HG03558 (cell line): ENCODE results near the gene SIGMAR1.
"Not testable (repeated sequence)": the region's sequence is repeated elsewhere in the genome, so short reads cannot be mapped to it uniquely, and the experiment has no call there.

Experiments
- ATAC-seq: cut with Tn5 transposase; IDR thresholded peaks from one replicate; pipeline ENCODE4 v1.9.1; 2021; ENCODE audit warnings: moderate number of reproducible peaks; ENCODE audit not compliant: unreplicated experiment; ENCODE audit errors: extremely low read depth

Gene SIGMAR1

GRCh38 chr9:34656992-34657391, 19.4 kb upstream of the SIGMAR1 start:
- ATAC-seq = no peak

DNA sequence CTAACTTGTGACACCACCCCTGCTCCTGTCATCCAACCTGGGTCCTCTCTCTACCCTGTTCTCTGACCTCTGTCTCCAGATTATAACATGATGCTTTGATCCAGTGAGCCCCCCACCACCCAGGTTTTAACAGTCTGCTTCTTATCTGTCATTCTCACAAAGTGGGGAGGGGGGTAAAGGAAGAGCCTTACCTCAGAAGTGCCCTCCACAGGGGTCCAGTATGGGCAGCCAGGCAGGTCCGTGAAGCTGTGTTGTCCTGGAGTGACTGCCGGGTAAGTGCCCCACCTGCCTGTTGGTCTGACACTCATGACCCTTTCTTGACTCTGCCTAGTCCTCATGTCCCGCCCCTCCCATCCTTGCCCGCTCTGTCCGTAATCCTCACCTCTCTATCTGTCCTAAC, 17.8 kb upstream of the SIGMAR1 start:
- no peak for ATAC-seq

DNA sequence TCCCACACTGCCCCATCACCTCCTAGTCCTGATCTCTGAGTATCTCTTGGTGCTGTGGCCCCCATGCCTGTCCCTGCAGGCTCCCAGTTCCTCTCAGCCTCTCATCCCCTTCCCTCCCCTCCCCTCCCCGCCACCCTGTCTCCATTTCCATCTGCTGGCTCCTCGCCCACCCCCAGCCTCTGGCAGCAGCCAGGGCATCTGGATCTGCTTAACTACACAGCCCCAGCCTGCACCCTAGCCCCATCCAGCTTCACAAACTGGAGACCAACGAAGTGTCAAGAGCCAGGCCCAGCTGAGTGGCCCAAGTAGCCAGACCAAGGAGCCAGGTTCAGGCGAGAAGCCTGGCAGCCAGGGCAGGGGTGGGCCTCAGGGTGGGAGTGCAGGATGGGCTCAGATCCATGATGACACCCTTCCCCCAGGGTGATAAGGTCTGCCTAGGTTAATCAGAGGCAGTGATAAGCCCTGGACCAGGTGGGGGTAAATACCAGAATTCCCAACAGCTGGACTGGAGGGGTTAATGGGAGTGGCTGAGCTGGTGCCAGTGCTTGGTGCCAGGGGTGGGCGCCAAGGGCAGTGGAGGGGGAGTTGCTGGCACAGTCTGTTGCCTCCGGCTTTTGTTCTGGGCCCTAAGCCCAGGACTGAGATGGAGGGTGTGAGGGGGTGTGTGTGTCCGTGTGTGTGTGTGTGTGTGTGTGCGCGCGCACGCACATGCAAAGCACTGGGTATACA, 16.9 kb upstream of the SIGMAR1 start:
- ATAC-seq = no peak

GRCh38 chr9:34653151-34654072, 15.8 kb upstream of the SIGMAR1 start:
- no peak for ATAC-seq

DNA sequence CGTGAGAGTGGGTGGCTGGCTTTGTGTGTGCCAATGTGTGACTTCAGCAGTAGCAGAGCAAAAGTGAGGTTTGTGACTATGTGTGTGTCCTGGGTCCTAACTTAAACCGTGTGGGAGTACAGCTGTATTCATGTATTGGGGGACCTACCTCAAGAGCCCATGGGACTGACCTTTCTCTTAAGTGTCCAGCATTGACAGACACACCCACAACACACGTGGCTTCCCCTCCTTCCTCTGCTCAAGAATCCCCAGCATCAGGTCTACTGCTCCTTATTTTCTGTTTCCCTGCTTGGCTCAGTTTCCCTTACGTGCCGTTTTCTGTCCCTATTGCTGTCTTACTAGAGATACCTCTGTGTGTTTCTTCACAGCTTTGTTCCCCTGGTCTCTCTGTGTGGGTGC, 15.0 kb upstream of the SIGMAR1 start:
- ATAC-seq = no peak

DNA sequence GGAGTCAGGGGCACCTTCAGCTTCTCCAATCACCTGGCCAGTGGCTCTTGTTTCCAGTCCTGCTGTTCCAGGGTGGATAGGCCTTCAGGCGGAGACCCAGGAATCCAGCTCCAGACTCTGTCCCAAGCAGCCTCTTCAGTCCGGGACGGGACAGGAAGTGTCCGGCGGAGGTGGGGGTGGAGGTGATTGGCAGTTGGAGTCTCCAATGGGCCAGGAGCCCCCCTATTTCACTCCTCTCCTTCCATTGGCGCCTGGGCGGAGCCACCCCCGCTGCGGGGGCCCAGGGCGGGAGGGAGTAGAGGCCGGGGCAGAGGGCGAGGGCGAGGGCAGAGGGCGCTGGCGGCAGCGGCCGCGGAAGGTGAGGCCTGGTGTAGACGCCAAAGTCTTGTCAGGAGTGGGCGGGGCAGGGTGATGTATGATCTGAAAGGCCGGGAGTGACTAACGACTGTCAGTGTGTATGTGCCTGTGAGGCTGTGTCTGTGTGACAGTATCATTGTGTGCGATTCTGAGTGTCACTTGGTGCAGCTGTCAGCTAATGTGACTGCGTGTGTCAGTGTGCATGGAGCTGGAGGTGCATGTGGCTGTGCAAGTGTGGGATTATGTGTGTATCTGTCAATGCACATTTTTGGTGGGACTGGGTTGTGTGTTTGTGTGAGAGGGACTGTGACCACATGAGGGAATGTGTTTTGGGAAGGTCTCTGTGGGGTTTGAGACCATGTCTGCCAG, 14.5 kb upstream of the SIGMAR1 start, which contains the start of gene IL11RA:
Gene IL11RA, plus strand, starts transcription at position 310 of the 726 bp plus-strand sequence. CDS start 3,033 bp downstream, outside the sequence.
- ATAC-seq = no peak

DNA sequence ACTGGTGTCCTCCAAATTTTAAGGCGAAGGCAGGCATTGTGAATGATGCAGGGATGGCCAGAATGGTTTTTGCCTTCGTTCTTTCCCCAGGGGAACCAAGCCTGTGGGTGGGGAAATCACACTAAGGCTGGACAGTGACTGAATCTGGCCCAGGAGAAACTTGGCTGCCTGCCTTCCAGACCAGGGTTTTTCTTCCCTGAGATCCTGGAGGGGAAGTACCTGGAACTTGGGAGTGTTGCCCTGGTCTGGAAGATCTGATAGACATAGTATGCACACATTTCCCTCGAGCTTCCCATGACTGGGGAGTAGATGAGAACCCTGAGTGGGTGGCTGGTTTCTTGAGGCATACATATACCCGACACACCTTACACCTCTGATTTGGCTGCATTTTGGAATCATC, 13.7 kb upstream of the SIGMAR1 start:
- no peak for ATAC-seq

GRCh38 chr9:34650816-34651215, 13.2 kb upstream of the SIGMAR1 start:
- no peak for ATAC-seq

- no peak for ATAC-seq
Observed at GRCh38 chr9:34648673-34649072, 11.1 kb upstream of the SIGMAR1 start.

DNA sequence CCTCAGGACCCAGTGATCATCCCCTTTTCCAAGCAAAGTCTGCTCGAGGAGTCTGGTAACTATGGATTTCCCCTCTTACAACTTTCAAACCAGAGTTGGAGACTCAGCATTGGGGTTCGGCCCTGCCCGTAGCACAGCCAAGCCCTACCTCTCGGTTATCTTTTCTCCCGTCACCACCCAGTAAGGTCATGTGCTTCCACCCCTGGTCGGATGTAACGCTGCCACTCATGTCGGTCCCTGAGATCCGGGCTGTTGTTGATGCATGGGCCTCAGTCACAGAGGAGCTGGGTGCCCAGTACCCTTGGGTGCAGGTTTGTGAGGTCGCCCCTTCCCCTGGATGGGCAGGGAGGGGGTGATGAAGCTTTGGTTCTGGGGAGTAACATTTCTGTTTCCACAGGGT, 10.1 kb upstream of the SIGMAR1 start:
- no peak for ATAC-seq

DNA sequence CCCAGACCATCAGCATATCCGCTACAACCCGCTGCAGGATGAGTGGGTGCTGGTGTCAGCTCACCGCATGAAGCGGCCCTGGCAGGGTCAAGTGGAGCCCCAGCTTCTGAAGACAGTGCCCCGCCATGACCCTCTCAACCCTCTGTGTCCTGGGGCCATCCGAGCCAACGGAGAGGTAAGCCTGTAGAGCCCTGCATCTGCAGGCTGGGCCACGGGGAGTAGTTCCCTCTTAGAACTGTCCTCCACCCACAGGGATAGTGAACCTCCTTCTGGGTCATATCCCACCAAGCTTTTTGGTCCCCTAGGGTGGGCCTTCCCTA, 9.5 kb upstream of the SIGMAR1 start:
- no peak for ATAC-seq

DNA sequence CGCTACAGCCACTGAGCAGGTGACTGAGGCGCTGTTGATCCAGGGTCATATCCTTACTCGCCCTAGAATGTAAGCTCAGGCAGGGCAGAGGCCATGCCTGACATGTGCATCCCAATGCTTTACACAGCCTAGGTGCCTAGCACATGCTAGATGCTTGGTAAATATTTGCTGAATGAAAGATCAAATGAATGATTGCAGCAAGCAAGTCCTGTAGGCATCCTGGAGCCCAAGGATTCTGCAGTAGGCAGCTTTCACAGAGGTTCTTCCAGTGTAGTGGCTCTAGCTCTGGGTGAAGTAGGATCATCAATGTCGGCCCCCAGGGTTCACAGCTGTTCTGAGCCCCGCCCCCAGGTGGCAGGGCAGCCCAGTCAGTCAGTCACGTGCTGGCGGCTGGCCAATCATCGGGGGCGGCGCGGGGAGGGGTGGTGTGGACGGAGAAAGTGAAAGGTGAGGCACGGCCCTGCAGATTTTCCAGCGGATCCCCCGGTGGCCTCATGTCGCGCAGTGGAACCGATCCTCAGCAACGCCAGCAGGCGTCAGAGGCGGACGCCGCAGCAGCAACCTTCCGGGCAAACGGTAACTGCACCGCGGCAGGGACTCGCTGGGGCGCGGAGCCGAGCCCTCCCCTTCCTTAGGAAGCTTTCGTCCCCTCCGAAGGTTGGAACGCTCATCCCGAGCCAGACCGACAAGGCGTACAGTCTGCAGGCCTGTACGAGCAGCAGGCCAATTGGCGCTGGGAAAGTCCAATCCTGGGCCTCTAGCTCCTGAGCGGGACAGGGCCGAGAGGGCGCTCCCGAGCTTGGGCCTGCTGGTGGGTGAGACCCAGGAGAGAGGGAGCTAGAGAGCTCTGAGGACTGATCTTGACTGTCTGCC, 8.9 kb upstream of the SIGMAR1 start, which contains the start of gene GALT:
Gene GALT, plus strand, starts transcription at position 465 of the 873 bp plus-strand sequence. Its CDS starts 30 bp downstream, at position 495.
- ATAC-seq = peak; percentile 51

GRCh38 chr9:34644766-34645314, 7.3 kb upstream of the SIGMAR1 start:
- ATAC-seq = no peak

- no peak for ATAC-seq
Observed at GRCh38 chr9:34642679-34643078, 5.1 kb upstream of the SIGMAR1 start.

- not testable (repeated sequence) for ATAC-seq
Observed at GRCh38 chr9:34639322-34639721, 1.7 kb upstream of the SIGMAR1 start.

- no peak for ATAC-seq
Observed at GRCh38 chr9:34638138-34638445, 505 bp upstream of the SIGMAR1 start.

- no peak for ATAC-seq
Observed at GRCh38 chr9:34636791-34637355, 714 bp downstream of the SIGMAR1 start.

DNA sequence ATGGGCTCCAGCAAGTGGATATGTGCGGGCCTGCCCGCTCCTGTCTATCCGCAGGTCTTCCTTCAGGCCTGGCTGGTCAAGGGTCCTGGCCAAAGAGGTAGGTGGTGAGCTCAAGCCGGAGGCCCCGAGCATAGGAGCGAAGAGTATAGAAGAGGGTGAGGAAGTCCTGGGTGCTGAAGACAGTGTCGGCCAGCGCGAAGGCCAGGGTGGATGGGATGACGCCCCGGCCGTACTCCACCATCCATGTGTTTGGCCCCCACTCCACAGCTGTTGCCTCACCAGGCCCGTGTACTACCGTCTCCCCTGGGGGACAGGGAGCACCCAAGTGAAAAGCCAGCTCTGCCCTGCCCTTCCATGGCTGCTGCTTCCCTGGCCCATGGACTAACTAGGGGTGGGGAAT, 2.0 kb downstream of the SIGMAR1 start:
- ATAC-seq = no peak

DNA sequence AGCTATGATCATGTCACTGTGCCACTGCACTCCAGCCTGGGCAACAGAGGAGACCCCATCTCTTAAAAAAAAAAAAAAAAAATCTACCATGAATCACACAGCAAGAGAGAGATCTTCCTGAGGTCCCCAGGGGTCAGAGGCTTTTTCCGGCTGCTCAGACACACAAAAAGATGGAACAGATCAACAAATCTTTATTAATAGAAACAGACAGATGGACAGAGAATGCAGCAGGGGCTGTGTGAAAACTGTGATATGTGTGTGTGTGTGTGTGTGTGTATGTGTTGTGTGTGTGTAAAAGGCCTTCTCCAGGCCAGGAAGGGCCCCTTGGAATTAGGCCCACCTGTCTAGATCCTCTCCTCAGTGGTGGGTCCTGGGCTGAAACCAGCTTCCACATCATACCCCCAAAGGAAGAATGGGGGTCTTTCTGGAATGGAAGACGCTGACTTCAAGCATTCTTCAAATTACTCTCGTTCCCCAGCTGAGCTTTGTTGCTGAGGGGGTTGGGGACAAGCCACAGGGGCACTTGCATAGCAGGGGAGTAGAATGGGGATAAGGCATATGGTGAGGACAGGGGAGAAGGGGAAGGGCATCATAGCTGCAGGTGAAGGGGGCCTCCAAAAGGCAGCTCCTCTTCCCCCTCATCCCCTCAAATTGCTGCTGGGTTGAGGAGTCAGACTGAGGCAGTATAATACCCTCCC, 2.9 kb downstream of the SIGMAR1 start:
- ATAC-seq = no peak
